A673 (cell line): ENCODE measurements around the gene DUOXA1. TPM values are rescaled to one million over a fixed set of nuclear protein-coding genes. Genes with fewer than 3 reads are reported as not detected.

ENCODE experiments used
- BruUV-seq: library from RNA; stranded (reverse); fragments of 400-500 nt; replicated peaks from 2 replicates; lab custom pipeline; 2021; lab: Mats Ljungman, UMichigan
- CTCF ChIA-PET: fragments of 300-600 bp; sonication (Branson Sonifier 250); formaldehyde crosslinking; loops from one replicate; lab custom pipeline; 2022; ENCODE audit warnings: antibody characterized with exemption; lab: Charles Lee
- POLR2A ChIA-PET: fragments of 300-600 bp; sonication (Branson Sonifier 250); formaldehyde crosslinking; loops from one replicate; lab custom pipeline; 2022; ENCODE audit warnings: antibody characterized with exemption; ENCODE audit not compliant: low non-redundant PET; lab: Charles Lee
- DNase-seq: peaks from one replicate; pipeline ENCODE4 v3.0.0-alpha.2; 2015; ENCODE audit warnings: low spot score
- H3K27ac ChIP-seq: fragments of 200-600 bp; sonication (generic); 2 replicates; pipeline ENCODE4 v1.5.1; 2016; ENCODE audit warnings: mixed run types, low read depth, mild to moderate bottlenecking, mixed read lengths, antibody characterized with exemption, low read length; ENCODE audit not compliant: poor library complexity, severe bottlenecking
- H3K27me3 ChIP-seq: fragments of 200-600 bp; sonication (generic); replicated peaks from 2 replicates; pipeline ENCODE4 v1.6.1; 2017; ENCODE audit warnings: mixed run types, low read depth, mild to moderate bottlenecking, mixed read lengths, antibody characterized with exemption, low read length; ENCODE audit not compliant: insufficient read depth, poor library complexity
- H3K36me3 ChIP-seq: fragments of 200-600 bp; sonication (generic); 2 replicates; pipeline ENCODE4 v1.6.1; 2016; ENCODE audit warnings: mixed run types, mild to moderate bottlenecking, mixed read lengths, antibody characterized with exemption, low read length; ENCODE audit not compliant: insufficient read depth, poor library complexity, severe bottlenecking
- H3K4me1 ChIP-seq: fragments of 200-600 bp; sonication (generic); 2 replicates; pipeline ENCODE4 v1.6.1; 2017; ENCODE audit warnings: mixed run types, mild to moderate bottlenecking, mixed read lengths, antibody characterized with exemption, low read length; ENCODE audit not compliant: insufficient read depth, poor library complexity, severe bottlenecking
- H3K4me3 ChIP-seq: fragments of 200-600 bp; sonication (generic); 2 replicates; pipeline ENCODE4 v1.5.1; 2016; ENCODE audit warnings: low read depth, mixed run types, mild to moderate bottlenecking, mixed read lengths, low read length; ENCODE audit not compliant: poor library complexity, severe bottlenecking
- H3K9me3 ChIP-seq: fragments of 200-600 bp; sonication (generic); 2 replicates; pipeline ENCODE4 v1.6.1; 2016; ENCODE audit warnings: mixed run types, low read depth, mild to moderate bottlenecking, mixed read lengths, antibody characterized with exemption, low read length; ENCODE audit not compliant: poor library complexity, severe bottlenecking
- EZH2 ChIP-seq: fragments of 200-600 bp; sonication (generic); IDR thresholded peaks from 2 replicates; pipeline ENCODE4 v1.6.1; 2017; ENCODE audit warnings: borderline replicate concordance, low read depth, mild to moderate bottlenecking, mixed read lengths, antibody characterized with exemption, low read length; ENCODE audit not compliant: poor library complexity, severe bottlenecking
- intact Hi-C: fragments of 100-400 bp; cut with micrococcal nuclease; formaldehyde crosslinking; loops from one replicate; pipeline ENCODE4 v1.10.0; 2022; ENCODE audit not compliant: unreplicated experiment
- total RNA-seq: library from RNA; stranded (reverse); gene quantifications from 2 replicates; pipeline ENCODE4 v1.2.3, GENCODE V29; 2021
- TF ChIP-seq, protein P1 (sequence below): fragments of 300-800, 200-600 bp; sonication (generic); conservative IDR thresholded peaks from 2 replicates; pipeline ENCODE4 v1.5.1; 2017; ENCODE audit warnings: low read depth, mild to moderate bottlenecking, antibody characterized with exemption, low read length, moderate library complexity, mixed read lengths

DUOXA1 gene
- total RNA-seq, 1 experiment from 2014 or later: 0.95 TPM

DNA sequence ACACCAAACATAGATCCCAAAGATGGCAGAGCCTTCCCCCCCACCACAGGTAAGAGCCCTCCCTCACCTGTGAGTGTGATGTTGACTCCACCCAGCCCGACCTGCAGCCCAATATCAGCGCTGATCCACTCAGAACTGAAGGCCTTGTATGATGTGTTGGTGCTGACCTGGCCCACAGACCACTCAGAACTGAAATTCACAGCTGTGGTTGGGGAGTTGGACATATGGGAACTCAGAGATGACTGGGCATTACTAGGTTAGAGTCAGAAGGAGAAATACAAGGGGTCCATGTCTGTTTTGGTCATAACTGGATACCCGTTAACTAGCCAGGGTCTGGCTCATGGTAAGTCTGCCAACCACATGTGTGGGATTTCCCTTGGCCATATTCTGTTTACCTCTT lies 8.7 kb downstream of the DUOXA1 start:
- Histone ChIP-seq H3K9me3 (no peaks in the 10 kb centered on the region), H3K27ac (no peak overlapping the region), H3K27me3 (no peaks in the 10 kb centered on the region), H3K4me3 (no peak overlapping the region), H3K36me3 (no peaks in the 10 kb centered on the region), H3K4me1 (peaks cover 4% of the 10 kb centered on the region)
- BruUV-seq: no TSS peak
- TF ChIP-seq EZH2: no peak
- TF ChIP-seq, protein P1, sequence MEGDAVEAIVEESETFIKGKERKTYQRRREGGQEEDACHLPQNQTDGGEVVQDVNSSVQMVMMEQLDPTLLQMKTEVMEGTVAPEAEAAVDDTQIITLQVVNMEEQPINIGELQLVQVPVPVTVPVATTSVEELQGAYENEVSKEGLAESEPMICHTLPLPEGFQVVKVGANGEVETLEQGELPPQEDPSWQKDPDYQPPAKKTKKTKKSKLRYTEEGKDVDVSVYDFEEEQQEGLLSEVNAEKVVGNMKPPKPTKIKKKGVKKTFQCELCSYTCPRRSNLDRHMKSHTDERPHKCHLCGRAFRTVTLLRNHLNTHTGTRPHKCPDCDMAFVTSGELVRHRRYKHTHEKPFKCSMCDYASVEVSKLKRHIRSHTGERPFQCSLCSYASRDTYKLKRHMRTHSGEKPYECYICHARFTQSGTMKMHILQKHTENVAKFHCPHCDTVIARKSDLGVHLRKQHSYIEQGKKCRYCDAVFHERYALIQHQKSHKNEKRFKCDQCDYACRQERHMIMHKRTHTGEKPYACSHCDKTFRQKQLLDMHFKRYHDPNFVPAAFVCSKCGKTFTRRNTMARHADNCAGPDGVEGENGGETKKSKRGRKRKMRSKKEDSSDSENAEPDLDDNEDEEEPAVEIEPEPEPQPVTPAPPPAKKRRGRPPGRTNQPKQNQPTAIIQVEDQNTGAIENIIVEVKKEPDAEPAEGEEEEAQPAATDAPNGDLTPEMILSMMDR: no peak
- POLR2A ChIA-PET: no interaction called here
- CTCF ChIA-PET: no interaction called here
- intact Hi-C loops: no loop called here
- no peak for DNase-seq

DNA sequence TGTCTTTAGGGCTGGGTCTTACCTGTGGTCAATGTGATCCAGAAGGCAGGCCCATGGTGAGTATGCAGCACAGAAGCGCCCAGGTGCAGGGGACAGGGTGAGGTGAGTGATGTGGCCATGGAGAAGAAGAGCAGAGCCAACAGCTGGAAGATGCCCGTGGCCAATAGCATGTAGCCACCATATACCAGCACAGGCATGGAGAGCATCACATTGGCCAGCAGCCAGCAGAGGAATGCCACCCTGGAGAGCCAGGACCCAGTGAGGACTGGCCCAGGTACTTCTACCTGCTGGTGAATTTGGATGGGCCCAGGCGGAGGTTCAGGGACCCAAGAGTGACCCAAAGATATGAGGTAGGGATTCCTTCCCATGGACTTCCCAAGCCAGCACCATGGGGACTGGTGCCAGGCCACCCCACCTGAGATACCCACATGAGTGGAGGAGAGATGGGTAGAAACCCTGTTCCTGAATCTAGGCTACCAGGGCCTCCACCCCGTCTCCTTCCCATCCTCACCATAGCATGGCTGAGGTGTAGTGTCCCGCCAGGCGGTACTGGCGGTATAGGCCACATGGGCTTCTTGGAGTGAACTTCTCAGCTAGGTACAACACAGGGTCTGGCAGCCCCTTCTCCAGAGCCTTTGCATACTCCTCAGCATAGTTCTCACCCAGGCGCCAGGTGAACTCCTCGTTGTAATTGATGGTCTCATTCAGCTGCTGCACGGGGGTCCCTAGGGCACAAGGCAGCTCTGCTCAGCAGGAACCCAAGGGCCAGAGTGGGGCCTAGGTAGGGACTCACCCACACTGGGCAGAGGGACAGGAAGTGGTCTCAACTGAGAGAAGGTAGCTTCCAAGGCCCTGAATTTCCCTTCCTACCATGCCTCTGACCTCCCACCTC lies 9.4 kb downstream of the DUOXA1 start:
- Histone ChIP-seq H3K9me3 (no peaks in the 10 kb centered on the region), H3K27me3 (no peaks in the 10 kb centered on the region), H3K4me1 (peaks cover 4% of the 10 kb centered on the region), H3K4me3 (no peak overlapping the region), H3K36me3 (no peaks in the 10 kb centered on the region), H3K27ac (no peak overlapping the region)
- ChIA-PET CTCF (no interaction called here), POLR2A (no interaction called here)
- BruUV-seq: no TSS peak
- intact Hi-C loops: no loop called here
- TF ChIP-seq EZH2: no peak
- TF ChIP-seq, protein P1: no peak
- no peak for DNase-seq

DNA sequence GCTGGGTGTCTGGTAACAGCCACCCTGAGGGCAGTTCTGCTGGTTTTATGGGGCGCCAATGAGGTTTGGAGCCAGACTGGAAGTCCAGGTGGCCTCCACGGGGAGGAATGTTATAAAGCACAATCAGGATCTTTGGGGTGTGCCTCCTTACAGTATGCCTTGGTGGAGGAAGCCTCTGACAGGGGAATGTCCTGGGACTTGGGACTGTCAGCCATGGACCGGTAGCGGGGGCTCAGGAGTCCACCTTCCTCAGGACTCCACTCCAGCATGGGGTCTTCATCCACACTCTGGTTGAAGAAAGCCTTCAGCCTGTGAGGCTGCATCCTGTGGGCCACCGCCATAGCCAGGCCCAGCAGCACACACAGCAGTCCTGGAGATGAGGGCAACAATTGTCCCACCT lies 10.7 kb downstream of the DUOXA1 start:
- TF ChIP-seq EZH2: no peak
- TF ChIP-seq, protein P1: no peak
- no peak for DNase-seq
- intact Hi-C loops: loop anchor here (5.0 to 10.0 kb wide), 2 partner anchors 147 to 534 kb away; no protein-coding TSS in a partner anchor
- CTCF ChIA-PET: interaction anchor here (0.8 to 1.4 kb wide), 4 partner anchors 8 to 308 kb away, joined by 4 to 10 read pairs (median 6); no protein-coding TSS in a partner anchor
- peaks cover 4% of the 10 kb centered on the region for H3K4me1 ChIP-seq
- H3K36me3 ChIP-seq: no peaks in the 10 kb centered on the region
- H3K9me3 ChIP-seq: no peaks in the 10 kb centered on the region
- BruUV-seq: no TSS peak
- POLR2A ChIA-PET: no interaction called here
- no peak overlapping the region for H3K4me3 ChIP-seq
- peaks cover 10% of the 10 kb centered on the region for H3K27me3 ChIP-seq
- H3K27ac ChIP-seq: no peak overlapping the region
